Mucosa of rectum (tissue), 2 donors: ENCODE measurements around the gene FAM20C.

Experiments
- H3K27ac ChIP-seq, 2 donors: one replicate each; pipeline ENCODE4 v1.7.0; 2013; ENCODE audit warnings: inconsistent platforms in 2 of 2, low read depth in 2 of 2, low read length in 2 of 2
- H3K27me3 ChIP-seq, 2 donors: one replicate each; pipeline ENCODE4 v1.7.0; 2013; ENCODE audit warnings: low read length in 2 of 2; ENCODE audit not compliant: control insufficient read depth in 2 of 2, insufficient read depth in 2 of 2
- H3K36me3 ChIP-seq, 2 donors: one replicate each; pipeline ENCODE4 v1.7.0; 2013; ENCODE audit warnings: low read length in 2 of 2; ENCODE audit not compliant: control insufficient read depth in 2 of 2, insufficient read depth in 2 of 2
- H3K4me1 ChIP-seq, 2 donors: one replicate each; pipeline ENCODE4 v1.7.0; 2013; ENCODE audit warnings: low read length in 2 of 2, mild to moderate bottlenecking in 1 of 2; ENCODE audit not compliant: control insufficient read depth in 2 of 2, insufficient read depth in 2 of 2
- H3K4me3 ChIP-seq, 2 donors: one replicate each; pipeline ENCODE4 v1.7.0; 2013; ENCODE audit warnings: low read length in 2 of 2
- H3K9ac ChIP-seq, 2 donors: one replicate each; pipeline ENCODE4 v1.7.0; 2013; ENCODE audit warnings: low read length in 2 of 2, low read depth in 1 of 2, mild to moderate bottlenecking in 1 of 2
- H3K9me3 ChIP-seq, 2 donors: one replicate each; pipeline ENCODE4 v1.7.0; 2013; ENCODE audit warnings: low read length in 2 of 2; ENCODE audit not compliant: control insufficient read depth in 2 of 2
- donor health status: healthy.
- donor health status: Normal muscosa, but diverticular disease.

FAM20C gene

DNA sequence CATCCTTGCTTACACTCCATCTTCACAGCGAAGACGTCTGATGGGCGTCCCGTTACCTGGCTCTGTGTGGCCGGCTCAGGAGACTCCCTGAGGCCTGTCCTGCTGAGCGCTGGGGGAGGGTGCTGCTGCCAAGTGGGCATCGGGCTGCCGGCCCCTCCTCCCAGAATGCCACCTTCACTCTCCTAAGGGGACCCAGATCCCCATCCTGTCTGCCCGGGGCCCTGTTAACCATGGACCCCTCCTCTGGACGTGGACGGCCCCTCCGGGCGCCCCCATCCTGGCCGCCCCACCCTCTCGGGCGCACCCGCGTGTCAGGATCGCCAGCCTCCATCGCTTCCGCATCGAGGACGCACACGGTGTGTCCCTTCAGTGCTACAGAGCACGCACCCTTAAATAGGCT lies 90.2 kb downstream of the FAM20C start:
- no peaks in the 10 kb centered on the region for H3K9me3 ChIP-seq
- no peaks in the 10 kb centered on the region for H3K27me3 ChIP-seq
- no peak overlapping the region for H3K9ac ChIP-seq
- H3K36me3 ChIP-seq = no peaks in the 10 kb centered on the region
- no peak overlapping the region for H3K27ac ChIP-seq
- H3K4me3 ChIP-seq = no peak overlapping the region
- H3K4me1 ChIP-seq = peaks cover 13 to 19% of the 10 kb centered on the region in 2 donors

DNA sequence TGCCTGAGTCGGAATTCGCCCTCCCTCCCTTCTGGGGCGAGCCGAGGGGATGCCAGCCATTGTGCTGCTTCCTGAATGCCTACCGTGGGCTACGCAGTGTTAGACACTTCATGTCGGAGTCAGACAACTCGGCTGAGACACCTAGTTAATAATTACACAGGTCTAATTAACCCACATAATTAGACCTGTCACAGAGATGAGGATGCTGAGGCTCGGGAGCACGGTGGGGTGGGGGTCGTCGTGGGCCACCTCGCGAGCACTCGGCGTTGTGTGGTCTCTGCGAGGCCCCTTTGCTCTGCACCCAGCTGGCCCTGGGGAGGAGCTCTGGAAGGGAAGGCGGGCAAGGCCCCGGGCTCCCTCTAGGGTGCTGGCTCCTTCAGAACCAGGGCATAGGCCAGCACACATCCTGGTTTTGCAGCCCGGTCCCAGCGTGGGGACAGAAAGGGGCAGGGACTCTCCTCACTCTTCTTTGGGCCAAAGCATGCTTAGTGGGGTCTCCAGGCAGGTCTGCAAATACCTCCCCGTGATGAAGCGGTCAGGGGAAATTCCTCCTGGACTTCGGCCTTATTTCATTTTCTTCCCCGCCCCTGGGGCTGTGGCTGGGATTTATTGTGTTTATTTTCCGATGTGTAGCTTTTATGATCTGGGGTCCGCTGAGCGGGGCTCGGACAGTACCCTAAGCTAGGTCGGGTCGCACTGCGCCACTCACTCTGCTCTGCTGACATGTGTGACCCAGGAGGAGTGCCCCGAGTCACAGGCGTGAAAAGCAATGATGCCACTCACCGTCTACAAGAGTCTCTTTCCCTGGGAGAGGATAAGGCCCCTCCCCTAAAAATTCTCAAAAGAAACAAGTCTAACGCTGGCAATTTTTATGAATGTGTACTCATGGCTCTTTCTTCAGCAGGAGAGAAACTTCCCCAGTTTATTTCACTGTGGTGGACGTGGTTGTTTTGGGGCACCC lies 92.7 kb downstream of the FAM20C start:
- Histone ChIP-seq H3K9ac (peak overlapping the region; percentile 60 to 69), H3K4me3 (peak overlapping the region; percentile 55 to 65), H3K27me3 (no peaks in the 10 kb centered on the region), H3K4me1 (peaks cover 13 to 19% of the 10 kb centered on the region in 2 donors), H3K36me3 (no peaks in the 10 kb centered on the region), H3K9me3 (no peaks in the 10 kb centered on the region), H3K27ac (peak overlapping the region; percentile 93 to 94)

DNA sequence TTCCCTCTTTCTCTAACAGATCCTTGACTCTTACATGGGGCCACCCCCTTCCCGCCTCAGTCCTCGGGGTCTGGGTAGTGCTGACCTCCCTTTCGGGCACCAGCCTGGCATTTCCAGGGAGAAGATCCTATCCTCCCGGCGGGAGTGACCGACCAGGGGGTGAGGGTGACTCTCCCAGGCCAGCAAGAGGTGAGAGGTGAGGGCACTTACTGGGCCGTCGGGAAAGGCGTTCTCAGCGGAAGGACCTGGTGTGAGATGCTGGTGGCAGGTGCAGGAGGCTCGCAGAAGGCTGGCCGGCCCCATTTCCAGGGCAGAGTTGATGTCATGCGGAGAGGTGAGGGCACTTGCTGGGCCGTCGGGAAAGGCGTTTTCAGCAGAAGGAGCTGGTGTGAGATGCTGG lies 93.4 kb downstream of the FAM20C start:
- Histone ChIP-seq H3K27ac (peak overlapping the region; percentile 93 to 94), H3K4me1 (peaks cover 13 to 23% of the 10 kb centered on the region in 2 donors)

DNA sequence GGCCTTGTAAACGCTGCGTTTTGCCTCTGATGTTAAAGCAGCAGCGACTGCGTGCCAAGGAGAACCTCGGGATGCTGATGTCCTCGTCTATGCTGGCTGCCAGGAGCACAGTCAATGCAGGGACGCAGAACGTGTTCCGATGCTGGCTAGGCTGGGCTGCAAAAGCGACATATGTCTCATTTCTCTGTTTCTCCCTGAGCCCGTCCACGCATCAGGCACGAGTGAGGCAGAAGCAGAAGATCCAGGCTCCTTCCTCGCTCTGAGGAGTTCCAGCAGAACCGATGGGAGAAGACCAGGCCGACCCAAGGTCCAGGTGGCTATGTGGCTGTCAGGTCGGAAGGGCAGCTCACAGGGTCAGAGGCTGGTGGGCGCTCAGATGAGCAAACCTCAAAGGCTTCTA lies 93.9 kb downstream of the FAM20C start:
- H3K27ac ChIP-seq = peak overlapping the region; percentile 93 to 94
- peaks cover 13 to 23% of the 10 kb centered on the region in 2 donors for H3K4me1 ChIP-seq
- H3K4me3 ChIP-seq = peak overlapping the region in 1 of 2 donors; percentile 41
- no peaks in the 10 kb centered on the region for H3K9me3 ChIP-seq
- H3K9ac ChIP-seq = peak overlapping the region; percentile 41 to 69
- H3K36me3 ChIP-seq = no peaks in the 10 kb centered on the region
- H3K27me3 ChIP-seq = peaks cover 3 to 9% of the 10 kb centered on the region in 2 donors

More for the DNA sequence above, 93.4 kb downstream of the FAM20C start:
- peak overlapping the region; percentile 41 to 69 for H3K9ac ChIP-seq
- no peaks in the 10 kb centered on the region for H3K9me3 ChIP-seq
- no peaks in the 10 kb centered on the region for H3K36me3 ChIP-seq
- peak overlapping the region; percentile 41 to 55 for H3K4me3 ChIP-seq
- peaks cover 3 to 7% of the 10 kb centered on the region in 2 donors for H3K27me3 ChIP-seq

DNA sequence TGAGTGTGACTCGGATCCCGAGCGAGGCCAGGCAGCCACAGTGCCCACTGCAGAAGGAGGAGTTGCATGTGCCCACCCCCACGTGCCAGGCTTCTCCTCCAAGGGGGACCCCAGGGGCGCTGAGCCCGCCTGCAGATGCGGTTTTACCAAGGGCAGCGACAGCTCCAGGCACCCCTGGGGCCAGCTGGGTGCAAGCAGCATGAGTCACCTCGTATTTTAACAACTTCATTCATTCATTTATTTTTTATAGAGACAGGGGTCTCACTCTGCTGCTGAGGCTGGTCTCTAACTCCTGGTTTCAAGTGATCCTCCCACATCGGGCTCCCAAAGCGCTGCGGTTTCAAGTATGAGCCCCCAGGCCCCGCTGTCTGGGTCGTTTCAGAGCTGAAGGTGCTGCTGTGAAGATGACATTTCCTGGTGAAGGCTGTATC lies 96.3 kb downstream of the FAM20C start:
- Histone ChIP-seq H3K9ac (no peak overlapping the region), H3K4me1 (peaks cover 12 to 23% of the 10 kb centered on the region in 2 donors), H3K27me3 (peaks cover 3 to 9% of the 10 kb centered on the region in 2 donors), H3K27ac (no peak overlapping the region), H3K9me3 (no peaks in the 10 kb centered on the region), H3K36me3 (no peaks in the 10 kb centered on the region), H3K4me3 (no peak overlapping the region)

DNA sequence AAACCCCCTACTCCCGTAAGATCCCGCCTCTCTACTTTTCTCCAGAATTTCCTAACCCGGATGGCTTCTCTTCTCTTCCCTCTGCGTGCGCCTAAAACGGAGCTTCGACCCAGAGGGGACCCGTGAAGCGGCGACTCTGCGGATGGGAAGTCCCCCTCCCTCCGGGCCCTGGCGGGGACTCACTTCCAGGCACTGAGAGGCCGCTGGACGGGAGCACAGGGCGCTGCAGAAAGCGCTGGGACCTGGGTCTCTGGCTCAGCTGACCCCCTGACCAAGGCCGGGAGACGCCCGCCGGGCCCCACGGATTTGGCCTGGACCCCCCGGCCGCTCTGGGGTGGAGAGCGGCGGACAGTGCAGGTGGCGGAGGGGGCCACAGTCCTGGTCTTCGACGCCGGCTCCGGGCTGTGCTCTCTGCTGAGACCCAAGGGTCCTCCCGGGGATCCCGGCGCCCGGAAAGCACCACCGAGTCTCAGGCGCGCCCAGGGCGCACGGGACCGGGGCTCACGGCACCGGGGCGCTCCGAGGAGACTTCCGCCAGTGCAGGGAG lies 96.9 kb downstream of the FAM20C start:
- Histone ChIP-seq H3K9ac (no peak overlapping the region), H3K36me3 (no peaks in the 10 kb centered on the region), H3K27ac (no peak overlapping the region), H3K4me1 (peaks cover 13 to 24% of the 10 kb centered on the region in 2 donors), H3K27me3 (peaks cover 3 to 9% of the 10 kb centered on the region in 2 donors), H3K4me3 (no peak overlapping the region), H3K9me3 (no peaks in the 10 kb centered on the region)

DNA sequence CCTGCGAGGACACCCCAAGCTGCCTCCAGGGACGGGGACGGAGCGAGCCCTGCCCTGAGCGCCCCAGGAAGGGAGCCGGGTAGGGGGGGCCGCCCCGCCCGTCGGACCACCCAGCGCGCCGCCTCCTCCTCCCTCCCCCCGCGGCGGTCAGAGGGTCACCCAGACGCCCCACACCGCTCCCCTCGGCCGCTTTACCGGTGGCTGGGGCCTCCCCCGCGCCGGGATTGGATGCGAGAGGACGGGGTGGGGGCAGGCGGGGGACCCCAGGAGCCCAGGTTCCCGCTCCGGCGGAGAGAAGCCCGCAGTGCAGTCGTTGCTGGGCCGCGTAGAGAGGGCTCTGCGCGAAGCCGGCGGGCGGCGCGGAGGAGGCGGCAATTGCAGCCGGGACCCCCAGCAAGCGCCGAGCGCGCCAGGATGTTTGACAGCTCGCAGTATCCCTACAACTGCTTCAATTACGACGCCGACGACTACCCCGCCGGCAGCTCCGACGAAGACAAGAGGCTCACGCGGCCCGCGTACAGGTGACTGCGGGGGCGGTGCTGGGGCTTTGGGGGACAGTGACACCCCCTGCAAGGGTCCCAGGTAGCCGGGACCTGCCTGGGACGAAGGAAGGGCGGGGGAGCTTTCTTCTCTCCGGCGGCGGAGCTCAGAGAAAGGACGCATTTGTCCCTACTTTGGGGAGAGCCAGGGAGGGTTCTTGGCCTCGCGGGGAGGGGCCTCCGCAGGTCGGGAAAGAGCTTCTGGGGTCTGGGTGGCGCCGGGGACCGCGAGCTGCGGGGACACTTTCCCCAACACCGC lies 97.6 kb downstream of the FAM20C start, which contains the start of gene FOXL3:
FOXL3 (plus strand) TSS at position 415 of the 798 bp plus-strand sequence; CDS start at position 415, 0 bp downstream.
- H3K27me3 ChIP-seq = peaks cover 3 to 9% of the 10 kb centered on the region in 2 donors
- peak within 1 kb of the TSS in 1 of 2 donors; percentile 17 for H3K9ac ChIP-seq

DNA sequence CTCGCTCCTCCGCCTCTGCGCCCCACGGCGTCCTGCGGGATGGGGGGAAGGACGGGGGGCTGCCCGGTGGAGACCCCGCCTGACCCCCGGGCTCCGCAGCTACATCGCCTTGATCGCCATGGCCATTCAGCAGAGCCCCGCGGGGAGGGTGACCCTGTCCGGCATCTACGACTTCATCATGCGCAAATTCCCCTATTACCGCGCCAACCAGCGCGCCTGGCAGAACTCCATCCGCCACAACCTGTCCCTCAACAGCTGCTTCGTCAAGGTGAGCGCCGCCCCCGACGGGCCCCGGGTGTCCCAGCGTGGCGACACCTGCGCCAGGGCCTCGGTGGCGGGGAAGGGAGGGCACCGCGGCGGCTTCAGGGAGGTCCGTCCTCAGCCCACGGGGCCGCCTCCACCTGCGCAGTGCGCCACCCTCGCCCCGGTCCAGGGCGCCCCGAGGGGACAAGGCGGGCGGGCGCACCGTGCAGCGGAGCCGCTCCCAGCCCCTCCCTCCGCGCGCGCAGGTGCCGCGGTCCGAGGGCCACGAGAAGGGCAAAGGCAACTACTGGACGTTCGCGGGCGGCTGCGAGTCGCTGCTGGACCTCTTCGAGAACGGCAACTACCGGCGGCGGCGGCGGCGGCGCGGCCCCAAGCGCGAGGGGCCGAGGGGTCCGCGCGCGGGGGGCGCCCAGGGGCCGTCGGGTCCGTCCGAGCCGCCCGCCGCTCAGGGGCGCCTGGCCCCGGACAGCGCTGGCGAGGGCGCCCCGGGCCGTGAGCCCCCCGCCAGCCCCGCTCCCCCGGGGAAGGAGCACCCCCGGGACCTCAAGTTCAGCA lies 98.4 kb downstream of the FAM20C start:
- no peaks in the 10 kb centered on the region for H3K9me3 ChIP-seq
- peaks cover 3 to 9% of the 10 kb centered on the region in 2 donors for H3K27me3 ChIP-seq
- H3K9ac ChIP-seq = peak overlapping the region in 1 of 2 donors; percentile 17
- peak overlapping the region in 1 of 2 donors; percentile 35 for H3K4me3 ChIP-seq
- H3K4me1 ChIP-seq = peaks cover 13 to 20% of the 10 kb centered on the region in 2 donors
- H3K27ac ChIP-seq = no peak overlapping the region
- H3K36me3 ChIP-seq = no peaks in the 10 kb centered on the region

More for the DNA sequence above, 97.6 kb downstream of the FAM20C start, which contains the start of gene FOXL3:
- Histone ChIP-seq H3K4me3 (peak within 1 kb of the TSS in 1 of 2 donors; percentile 35), H3K36me3 (no peaks in the 10 kb centered on the region), H3K27ac (no peak within 1 kb of the TSS), H3K9me3 (no peaks in the 10 kb centered on the region), H3K4me1 (peaks cover 16 to 26% of the 10 kb centered on the region in 2 donors)
